GF-D8 (cell line): ENCODE measurements around the gene NOL4L.

Experiments
- DNase-seq: peaks from one replicate; lab custom pipeline; 2025; lab: John Stamatoyannopoulos, UW

NOL4L gene

DNA sequence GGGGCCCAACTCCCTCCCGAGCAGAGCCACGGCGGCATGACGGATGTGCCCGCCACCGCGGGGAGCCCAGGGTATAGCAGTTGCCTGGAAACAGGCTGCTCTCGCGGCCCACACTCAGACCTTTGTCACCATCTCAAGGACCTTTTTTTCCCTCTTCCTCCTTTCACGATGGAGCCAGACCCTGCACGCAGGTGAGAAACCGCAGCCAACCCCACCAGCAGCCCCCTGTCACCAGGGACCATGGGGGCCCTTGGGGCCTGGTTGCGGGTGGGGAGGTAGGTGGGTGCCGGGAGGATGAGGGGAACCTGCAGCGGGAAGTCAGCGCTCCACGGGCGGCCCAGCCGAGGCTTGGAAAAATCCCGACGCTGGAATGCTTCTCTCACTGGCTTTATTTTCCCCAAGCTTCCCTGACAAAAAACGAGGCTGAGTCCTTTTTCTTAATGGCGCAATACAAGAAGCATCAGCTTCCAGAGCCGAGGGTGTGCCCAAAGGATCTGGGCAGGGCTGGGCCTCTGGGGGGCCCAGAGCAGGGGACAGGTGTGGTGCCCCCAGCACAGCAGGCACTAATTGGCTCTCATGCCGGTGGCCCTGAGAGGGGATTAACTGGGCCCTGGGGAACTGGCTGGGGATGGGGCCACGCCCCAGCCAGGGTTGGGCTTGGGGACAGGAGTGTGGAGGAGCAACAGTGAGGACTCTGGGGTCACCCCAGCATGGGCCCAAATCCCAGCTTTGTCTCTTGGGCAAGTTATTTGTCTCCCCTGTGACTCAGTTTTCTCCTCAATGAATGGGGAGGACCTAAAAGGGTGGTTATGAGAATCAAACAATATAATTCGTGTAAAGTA, 23.9 kb downstream of the NOL4L start:
- no peak for DNase-seq

DNA sequence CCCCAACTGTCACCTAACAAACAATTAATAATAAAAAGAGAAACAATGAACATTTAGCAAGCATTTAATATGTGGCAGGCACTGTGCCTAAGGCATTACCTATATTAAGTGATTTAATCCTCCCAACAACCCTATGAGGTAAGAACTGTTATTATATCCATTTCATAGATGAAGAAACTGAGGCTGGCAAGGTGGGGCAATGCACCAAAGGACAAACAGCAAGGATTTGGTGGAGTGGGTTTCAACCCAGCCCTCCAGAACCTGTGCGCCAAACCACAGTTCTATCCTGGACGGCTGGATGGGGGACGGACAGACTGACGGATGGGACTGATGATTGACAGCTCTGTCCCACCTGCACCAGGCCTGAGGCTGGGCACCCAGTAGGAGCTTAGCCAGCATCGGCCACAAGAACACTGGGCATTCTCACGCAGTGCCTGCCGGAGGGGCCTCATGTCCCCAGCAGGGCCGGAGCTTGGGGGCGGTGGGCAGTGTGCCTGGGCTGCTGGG, 24.6 kb downstream of the NOL4L start:
- DNase-seq, result no peak

DNA sequence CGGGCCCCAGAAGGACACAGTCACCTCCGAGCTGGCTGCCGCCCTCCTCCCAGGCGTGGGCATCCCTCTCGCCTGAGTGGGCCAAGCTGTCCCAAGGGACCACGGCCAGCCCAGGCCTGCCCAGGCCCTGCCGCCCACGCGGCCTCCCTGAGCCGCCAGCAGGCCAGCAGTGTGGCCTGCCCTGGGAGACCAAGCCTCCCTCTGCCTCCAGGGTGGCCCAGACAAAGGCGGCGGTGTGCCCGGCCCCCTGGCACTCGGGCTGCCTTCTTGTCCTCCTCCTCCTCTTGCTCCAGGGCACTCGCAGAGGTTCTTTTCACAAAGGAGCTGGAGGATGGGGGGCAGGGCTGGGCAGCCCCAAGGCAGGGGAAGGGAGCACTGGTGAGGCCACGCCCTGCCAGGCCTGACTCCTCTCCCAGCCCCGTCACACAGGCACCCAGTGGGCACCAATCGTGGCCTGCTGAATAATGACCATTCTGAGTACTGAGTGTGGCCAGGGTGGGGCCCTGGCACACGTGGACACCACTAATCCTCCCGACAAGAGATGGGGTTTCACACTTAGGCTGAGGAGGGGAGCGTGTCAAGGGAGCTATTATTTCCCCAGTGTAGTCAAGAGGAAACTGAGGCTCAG, 25.3 kb downstream of the NOL4L start:
- no peak for DNase-seq

DNA sequence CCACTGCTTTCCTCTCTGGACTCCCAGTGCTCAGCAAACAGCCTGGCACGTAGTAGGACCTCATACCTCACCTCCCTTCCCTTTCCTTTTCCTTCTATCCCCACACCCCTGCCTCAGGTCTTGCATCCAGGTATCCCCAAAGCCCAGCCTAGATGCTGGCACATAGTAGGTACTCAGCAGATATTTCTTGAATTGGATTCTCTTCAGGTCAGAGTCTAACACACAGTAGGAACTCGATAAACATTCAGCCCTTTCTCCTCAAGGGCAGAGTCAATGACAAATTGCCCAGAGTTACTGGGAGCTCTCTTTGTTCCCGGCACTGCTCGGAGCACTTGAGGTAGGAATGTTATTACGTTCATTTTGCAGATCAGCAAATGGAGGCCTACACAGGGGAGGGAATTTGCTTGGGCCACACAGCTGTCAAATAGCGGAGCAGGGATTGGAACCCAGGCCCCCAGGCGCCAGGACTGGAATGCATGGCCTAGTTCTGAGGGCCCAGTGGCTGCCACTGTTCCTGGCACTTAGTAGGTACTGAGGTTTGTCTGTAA, 25.9 kb downstream of the NOL4L start:
- DNase-seq, result no peak

DNA sequence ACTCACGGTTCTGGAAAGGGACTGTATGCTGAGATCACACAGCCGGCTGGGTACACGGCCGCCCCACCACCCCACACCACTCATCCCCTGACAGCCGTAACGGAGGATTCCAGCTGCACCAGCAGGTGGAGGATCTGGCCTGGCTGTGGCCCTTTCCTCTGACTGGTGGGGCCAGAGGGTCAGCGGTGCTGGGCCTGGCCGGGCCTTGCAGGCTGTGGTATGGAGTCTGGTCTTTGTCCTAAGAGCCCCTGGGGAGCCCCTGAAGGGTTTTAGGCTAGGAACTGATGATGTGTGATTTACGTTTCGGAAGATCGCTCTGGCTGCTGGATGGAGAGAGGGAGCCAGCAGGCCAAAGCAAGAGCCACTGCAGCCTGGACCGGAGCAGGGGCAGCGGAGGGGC, 26.6 kb downstream of the NOL4L start:
- DNase-seq, result no peak

DNA sequence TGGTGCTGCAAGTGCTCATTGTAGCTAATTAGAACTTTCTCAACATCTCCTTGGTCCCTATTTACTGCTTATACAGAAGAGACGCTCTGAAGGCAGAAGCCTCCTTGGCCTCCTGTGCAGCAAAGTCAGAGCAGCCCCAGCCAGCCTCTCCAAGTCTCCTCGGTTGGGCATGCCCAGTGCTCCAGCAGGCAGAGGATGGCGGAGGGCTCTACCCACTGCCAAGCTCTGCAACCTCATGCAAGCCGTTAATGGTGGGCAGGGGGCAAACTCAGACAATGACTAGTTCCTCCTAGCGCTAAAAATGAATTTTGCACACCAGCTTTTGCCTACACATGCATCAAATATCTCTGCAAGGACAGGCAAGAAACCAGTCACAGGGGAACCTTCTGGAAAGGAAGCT, 27.8 kb downstream of the NOL4L start:
- DNase-seq, result no peak

DNA sequence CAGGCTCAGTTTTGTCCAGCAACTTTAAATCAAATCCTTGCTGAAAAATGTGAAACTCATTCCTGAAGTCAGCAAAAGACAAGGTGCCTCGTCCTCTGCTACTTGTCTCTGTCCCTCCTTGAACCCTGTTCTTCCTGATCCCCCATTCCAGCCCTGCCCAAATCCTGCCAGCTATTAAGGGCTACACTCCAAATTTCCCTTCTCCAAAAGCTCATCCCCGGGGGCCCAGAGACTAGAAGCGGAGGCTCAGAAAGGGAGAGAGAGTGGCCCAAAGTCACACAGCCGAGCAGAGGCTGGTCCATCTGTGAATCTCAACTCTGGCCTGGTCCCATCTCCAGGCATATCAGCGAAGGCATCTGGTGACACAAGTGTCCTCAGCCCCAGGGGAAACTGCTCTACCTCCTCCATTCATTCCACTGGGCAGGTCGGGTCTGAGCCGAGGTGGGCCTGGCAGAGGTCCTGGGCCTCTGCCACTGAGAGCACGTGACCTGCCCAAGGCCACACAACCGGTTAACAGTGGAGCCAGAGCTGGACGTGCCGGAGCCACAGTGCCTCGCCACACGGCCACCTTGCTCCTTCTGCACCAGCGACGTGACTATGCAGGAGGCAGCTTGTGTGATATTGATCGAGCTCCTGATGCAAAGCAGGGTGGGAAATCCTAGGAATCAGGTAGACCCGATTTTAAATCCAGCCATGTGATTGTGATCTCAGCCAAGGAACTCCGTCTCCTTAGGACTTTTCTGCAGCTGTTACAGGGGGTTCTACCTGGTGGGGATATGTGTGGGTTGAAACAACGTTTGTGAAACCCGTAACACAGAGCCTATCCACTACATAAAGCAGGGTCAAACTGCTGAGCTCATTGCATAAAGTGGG, 28.6 kb downstream of the NOL4L start:
- no peak for DNase-seq

DNA sequence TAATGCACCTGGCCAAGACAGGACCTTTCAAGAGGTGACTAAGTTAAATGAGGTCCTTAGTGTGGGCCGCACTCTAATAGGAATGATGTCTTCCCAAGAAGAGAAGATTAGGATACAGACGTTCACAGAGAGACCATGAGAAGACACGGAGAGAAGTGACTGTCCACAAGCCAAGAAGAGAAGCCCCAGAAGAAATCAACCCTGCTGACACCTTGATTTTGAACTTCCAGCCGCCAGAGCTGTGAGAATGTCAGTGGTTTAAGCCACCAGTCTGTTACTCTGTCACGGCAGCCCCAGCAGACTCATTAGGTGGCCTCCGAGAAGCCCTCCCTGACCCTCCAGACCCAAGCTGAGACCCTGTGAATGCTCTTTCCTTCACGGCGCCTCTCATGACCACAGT, 29.5 kb downstream of the NOL4L start:
- DNase-seq, result no peak

DNA sequence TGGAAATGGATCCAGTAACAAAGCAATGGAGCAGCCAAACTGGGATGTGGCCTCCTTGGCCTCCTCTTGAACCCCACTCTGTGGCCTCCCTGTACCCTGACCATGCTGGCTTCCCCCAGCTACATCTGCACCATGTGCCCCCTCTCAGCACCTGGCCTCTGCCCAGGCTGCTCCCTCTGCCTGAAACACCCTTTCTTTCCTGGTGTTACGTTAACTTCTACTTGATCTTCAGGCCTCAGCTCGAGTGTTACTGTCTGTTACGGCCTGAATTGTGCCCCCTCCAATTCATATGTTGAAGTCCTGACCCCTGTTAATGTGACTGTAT, 30.2 kb downstream of the NOL4L start:
- no peak for DNase-seq

DNA sequence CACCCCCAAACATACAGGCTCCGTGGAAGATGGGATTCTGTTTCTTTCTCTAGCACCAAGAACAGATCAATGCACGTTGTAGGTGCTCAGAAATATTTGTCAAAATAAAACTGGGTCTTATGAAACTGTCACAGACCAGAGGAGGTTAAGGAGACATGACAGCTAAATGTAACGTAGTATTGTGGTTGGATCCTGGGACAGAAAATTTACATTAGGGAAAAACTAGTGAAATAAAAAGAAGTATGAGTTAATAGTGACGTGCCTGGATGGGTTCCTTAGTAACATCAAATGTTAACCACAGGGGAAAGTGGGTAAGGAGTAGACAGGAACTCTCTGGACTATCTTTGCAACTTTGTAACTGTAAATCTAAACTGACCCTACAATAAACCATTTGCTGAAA, 31.5 kb downstream of the NOL4L start:
- DNase-seq, result no peak

DNA sequence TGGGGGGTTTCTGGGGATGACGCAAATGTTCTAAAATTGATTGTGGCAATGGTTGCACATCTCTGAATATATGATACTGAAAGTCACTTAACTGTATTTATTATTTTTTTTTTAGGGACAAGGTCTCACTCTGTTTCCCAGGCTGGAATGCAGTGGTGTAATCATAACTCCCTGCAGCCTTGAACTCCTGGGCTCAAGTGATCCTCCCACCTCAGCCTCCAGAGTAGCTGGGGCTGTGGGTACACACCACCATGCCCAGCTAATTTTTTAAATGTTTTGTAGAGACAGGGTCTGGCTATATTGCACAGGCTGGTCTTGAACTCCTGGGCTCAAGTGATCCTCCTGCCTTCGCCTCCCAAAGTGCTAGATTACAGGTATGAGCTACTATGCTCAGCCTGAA, 33.4 kb downstream of the NOL4L start:
- no peak for DNase-seq

DNA sequence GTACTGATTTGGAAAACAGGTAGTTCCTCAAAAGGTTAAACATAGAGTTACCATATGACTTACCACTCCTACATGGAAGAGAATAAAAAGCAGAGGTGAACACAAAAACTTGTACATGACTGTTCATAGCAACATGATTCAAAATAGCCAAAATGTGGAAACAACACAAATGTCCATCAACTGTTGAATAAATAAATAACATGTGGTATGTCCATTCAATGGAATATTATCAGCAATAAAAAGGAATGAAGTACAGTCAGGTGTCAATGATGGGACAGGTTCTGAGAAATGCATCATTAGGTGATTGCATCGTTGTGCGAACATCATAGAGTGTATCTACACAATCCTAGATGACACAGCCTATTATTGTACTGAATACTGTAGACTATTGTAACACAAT, 35.3 kb downstream of the NOL4L start:
- no peak for DNase-seq

DNA sequence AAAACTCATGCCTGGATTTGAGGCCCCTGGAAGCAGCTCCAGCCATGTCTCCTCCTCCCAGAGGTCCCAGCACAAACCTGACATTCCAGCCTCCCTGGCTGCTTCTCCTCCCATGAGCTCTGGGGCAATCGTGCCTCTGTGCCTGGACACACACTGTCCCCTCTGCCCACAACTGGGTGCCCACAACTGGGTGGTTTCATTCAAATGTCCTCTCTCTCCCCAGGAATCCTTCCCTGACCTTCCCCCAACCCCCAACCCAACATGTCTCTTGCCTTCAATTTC, 37.4 kb downstream of the NOL4L start:
- no peak for DNase-seq

DNA sequence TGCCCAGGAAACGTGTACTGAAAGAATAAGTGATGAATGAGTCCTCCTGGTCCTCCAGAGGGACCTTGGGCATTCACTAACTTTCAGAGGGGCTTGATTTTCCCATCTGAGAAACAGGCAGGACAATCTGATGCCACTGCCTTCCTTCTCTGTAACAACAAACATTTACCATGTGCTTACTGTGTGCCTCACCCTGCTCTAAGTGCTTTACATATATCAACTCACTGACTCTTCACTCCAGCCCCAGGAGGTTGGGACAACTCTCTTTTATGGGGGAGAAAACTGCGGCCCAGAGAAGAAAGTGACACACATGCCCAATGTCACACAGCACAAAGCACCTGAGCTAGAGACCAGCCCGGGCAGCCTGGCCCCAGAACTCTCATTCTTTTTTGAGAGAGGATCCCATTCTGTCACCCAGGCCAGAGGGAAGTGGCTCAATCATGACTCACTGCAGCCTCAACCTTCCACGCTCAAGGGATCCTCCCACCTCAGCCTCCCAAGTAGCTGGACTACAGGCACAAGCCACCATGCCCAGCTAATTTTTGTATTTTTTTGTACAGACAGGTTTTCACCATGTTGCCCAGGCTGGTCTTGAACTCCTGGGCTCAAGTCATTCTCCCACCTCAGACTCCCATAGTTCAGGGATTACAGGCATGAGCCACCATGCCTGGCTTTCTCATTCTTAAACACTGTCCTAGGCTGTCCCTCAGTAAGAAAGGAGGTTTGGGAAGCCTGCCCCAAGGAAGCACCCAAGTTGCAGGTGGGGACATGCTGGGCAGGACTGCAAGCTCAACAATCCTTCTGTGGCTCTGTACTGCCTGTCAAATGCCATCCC, 38.0 kb downstream of the NOL4L start:
- no peak for DNase-seq

DNA sequence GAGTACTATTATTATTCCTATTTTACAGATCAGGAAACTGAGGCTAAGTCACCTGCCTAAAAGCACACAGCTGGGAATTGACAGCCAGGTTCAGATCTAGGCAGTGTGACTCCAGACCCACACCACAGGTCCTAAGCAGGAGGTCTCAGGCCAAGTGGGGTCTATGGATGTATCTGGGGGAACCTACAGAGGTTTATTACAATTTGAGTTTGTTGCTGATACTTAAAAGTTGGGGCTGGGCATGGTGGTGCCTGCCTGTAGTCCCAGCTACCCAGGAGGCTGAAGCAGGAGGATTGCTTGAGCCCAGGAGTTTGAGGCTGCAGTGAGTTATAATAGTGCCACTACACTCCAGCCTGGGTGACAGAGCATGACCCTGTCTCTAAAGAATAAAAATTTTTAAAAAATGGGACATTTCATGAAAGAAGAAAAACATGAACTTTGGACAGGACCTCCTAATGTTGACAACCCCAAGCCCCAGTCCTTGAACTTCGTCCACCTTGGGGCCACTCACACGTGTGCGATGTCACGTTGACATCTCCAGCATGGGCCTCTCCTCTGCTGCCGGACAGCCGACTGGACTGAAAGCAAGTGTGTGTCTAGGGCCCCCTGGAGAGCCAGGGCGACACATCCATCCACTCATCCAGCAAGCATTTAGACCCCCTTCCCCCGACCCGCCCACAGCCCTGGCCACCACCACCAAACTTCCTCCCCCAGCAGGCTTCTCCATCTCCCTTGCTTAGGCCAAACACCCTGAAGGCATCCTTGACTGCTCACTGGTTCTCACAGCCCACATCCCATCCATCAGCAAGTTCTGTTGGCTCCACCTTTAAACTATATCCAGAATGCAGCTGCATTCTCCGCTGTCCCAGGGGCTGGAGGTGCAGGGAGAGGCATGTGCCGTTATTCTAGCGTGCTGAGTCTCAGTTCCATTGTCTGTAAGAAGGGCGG, 40.0 kb downstream of the NOL4L start:
- no peak for DNase-seq

DNA sequence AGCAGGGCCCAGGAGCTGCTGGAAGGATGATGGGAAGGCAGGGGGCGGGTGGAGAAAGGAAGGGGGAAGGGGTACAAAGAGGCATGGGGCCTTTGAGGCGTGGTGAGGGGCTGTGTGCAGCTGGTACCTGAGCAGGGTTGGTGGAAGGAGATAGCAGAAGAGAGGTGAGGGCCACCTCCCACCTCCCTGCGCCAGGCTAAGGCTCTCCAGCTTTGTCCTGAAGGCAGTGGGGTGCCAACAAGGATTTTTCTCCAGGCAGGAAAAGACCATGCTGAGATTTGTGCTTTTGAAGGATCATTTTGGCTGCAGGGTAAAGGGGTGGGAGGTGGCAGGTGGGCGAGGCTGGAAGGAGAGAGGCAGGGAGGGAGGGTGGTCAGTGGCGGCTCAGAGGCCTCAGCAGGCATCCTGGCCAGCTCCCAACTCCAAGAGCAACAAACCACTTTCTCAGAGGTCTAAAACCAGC, 40.8 kb downstream of the NOL4L start:
- no peak for DNase-seq

DNA sequence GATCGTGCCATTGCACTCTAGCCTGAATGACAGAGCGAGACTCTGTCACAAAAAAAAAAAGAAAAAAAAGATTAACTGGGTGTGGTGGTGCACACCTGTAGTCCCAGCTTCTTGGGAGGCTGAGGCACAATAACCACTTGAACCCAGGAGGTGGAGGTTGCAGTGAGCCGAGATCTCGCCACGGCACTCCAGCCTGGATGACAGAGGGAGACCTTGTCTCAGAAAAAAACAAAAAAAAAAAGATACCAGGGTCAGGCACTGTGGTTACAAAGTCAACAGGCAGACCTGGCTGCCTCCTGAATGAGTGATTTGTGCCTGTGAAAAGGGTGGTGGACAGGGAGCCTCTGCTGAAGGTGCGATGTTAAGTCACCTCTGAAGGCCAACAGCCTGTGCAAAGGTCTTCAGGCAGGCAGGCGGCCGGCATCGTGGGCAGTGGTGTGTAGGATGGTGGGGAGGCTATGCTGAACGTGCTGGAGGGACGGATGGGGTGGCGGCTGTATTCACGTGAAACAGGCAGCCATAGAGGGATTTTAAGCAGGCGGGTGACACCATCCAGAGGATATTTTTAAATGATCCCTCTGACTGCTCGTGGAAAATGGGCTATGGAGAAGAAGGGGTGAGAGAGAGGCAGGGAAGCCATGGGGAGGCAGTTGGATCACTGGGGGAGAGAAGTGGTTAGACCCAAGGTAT, 41.4 kb downstream of the NOL4L start:
- DNase-seq, result no peak

DNA sequence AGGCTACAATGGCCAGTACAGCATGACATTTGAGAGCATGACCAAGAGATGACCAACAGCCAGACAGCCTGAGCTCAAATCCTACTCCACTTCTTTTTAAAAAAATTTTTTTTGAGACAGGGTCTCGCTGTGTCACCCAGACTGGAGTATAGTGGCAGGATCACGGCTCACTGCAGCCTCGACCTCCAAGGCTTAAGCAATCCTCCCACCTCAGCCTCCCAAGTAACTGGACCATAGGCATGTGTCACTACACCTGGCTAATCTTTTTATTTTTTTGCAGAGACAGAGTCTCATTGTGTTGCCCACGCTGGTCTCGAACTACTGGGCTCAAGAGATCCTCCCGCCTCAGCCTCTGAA, 42.9 kb downstream of the NOL4L start:
- no peak for DNase-seq

DNA sequence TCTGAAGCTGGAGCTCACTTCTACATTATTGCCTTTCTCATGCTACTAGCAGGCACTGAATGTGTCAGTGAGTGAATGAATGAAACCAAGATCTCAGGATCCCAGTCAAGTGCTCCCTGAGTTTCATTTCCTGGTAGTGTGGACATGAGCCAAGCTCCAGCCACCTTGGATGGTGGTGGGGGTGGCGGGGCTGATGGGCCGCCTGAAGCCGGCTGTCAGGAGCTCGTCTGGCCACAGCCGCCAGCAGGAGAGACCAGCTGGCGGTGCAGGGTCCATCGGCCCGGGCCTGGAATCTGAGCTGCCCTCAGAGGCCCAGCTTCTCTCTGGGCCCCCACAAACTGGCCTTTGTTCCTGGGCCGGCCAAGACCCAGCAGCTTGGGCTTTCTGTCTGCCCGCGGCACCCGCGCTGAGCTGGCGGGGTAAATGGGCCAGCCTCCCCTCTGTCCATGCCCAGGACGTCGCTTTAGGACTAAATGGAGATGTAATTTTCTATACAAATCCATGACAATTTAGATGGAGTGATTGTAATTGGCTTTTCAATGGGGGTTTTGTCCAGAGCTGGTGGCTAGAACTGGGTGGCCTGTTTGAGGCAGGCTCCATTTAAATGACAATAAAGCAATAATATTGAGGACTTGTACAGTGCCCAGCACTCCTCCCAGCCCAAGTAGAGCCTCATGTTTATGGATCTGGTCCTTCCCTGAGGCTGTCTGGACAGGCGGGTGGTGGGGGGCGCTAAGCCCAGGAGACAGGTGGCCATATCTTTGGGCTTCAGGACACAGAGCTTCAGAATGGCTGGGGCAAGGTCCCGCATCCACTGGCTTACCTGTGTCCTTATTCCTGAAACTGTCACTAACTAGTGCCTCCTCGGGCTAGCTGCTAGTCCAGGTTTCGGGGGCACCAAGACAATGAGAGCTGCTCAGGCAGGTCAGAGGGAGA, 43.5 kb downstream of the NOL4L start:
- no peak for DNase-seq
